Testis (tissue), 3 donors: Measurements from ENCODE around the gene ODC1. TPM values are rescaled to one million over a fixed set of nuclear protein-coding genes. Genes with fewer than 3 reads are reported as not detected.

Experiments
- DNase-seq: peaks from one replicate; pipeline ENCODE4 v3.0.0-alpha.2; 2019
- H3K27ac ChIP-seq, 2 donors: fragments of 200-600 bp; sonication (generic); one replicate each; pipeline ENCODE4 v1.5.1; 2019
- H3K27me3 ChIP-seq: fragments of 200-600 bp; sonication (generic); one replicate; pipeline ENCODE4 v1.5.1; 2019
- H3K36me3 ChIP-seq: fragments of 200-600 bp; sonication (generic); one replicate; pipeline ENCODE4 v1.5.1; 2017; ENCODE audit warnings: low read depth; ENCODE audit errors: missing control alignments
- H3K4me1 ChIP-seq: fragments of 200-600 bp; sonication (generic); one replicate; pipeline ENCODE4 v1.5.1; 2019
- H3K4me3 ChIP-seq, 2 donors: fragments of 200-600 bp; sonication (generic); one replicate each; pipeline ENCODE4 v1.5.1; 2017 to 2019
- H3K9me3 ChIP-seq: fragments of 200-600 bp; sonication (generic); one replicate; pipeline ENCODE4 v1.5.1; 2017
- CTCF ChIP-seq, 3 experiments: fragments of 450-650 bp in 2 of 3; fragments of 200-600 bp in 1 of 3; sonication (generic) in 1 of 3; IDR thresholded peaks; one replicate each; pipeline ENCODE4 v1.5.1; 2016 to 2019; ENCODE audit warnings: antibody characterized with exemption in 3 of 3, mild to moderate bottlenecking in 2 of 3, moderate library complexity in 1 of 3
- POLR2A ChIP-seq: fragments of 450-650 bp; IDR thresholded peaks from one replicate; pipeline ENCODE4 v1.6.1; 2017; ENCODE audit warnings: antibody characterized with exemption, mild to moderate bottlenecking, moderate library complexity
- WGBS, 2 donors: methylation state at CpG; one replicate each; pipeline ENCODE4 v1.1.5; 2018; 5-methylcytosine and 5-hydroxymethylcytosine counted together
- intact Hi-C: fragments of 100-400 bp; cut with DNase I; formaldehyde crosslinking; loops from one replicate; pipeline ENCODE4 v1.15.1; 2023; ENCODE audit warnings: low total_unique reads
- polyA plus RNA-seq: library from polyadenylated mRNA; stranded (reverse); fragments of 350-450 nt; fragmentation: Illumina TruSeq; extraction: RNeasy Lipid Tissue Mini Kit (QIAGEN cat#74804); gene quantifications from one replicate; pipeline ENCODE4 v1.2.3, GENCODE V29; 2014; ENCODE audit warnings: low read depth, low replicate concordance; ENCODE audit not compliant: insufficient read depth
- total RNA-seq, 2 donors: library from RNA; depleted of rRNA; stranded (reverse); fragments of >200 nt; gene quantifications; one replicate each; pipeline ENCODE4 v1.2.3, GENCODE V29; 2016

Gene ODC1
- total and polyA plus RNA-seq, 3 donors from 2014 or later: 208 to 321 (median 309) TPM

- TF ChIP-seq POLR2A (no peak), CTCF (IDR thresholded peaks at IDR 0.05) (no peak)
- Histone ChIP-seq H3K9me3 (no peaks in the 10 kb centered on the region), H3K27me3 (no peaks in the 10 kb centered on the region), H3K27ac (no peak overlapping the region), H3K4me3 (no peak overlapping the region), H3K36me3 (no peaks in the 10 kb centered on the region), H3K4me1 (no peaks in the 10 kb centered on the region)
- intact Hi-C loops: no loop called here
- 92% methylated on average over 12 of the region's 12 CpGs for WGBS, 2 donors
- no peak for DNase-seq
These were observed 28.8 kb upstream of the ODC1 start for GRCh38 chr2:10476723-10477442.

- H3K27me3 ChIP-seq: no peaks in the 10 kb centered on the region
- DNase-seq: no peak
- no peak overlapping the region for H3K4me3 ChIP-seq
- no peak overlapping the region for H3K27ac ChIP-seq
- no peaks in the 10 kb centered on the region for H3K9me3 ChIP-seq
- H3K4me1 ChIP-seq: no peaks in the 10 kb centered on the region
- 93% methylated on average over 16 to 22 of the region's 22 CpGs for WGBS, 2 donors
- TF ChIP-seq POLR2A (no peak), CTCF (IDR thresholded peaks at IDR 0.05) (no peak)
- H3K36me3 ChIP-seq: no peaks in the 10 kb centered on the region
- intact Hi-C loops: no loop called here
These were observed 27.9 kb upstream of the ODC1 start for GRCh38 chr2:10475811-10476660.

GRCh38 chr2:10475221-10475722 lies 27.1 kb upstream of the ODC1 start:
- Histone ChIP-seq H3K27ac (no peak overlapping the region), H3K36me3 (no peaks in the 10 kb centered on the region), H3K4me3 (no peak overlapping the region), H3K9me3 (no peaks in the 10 kb centered on the region), H3K27me3 (no peaks in the 10 kb centered on the region), H3K4me1 (no peaks in the 10 kb centered on the region)
- no peak for DNase-seq
- intact Hi-C loops: no loop called here
- 90 to 94% methylated on average over 7 to 21 of the region's 21 CpGs for WGBS, 2 donors
- TF ChIP-seq POLR2A: no peak
- TF ChIP-seq CTCF (IDR thresholded peaks at IDR 0.05): no peak

DNA sequence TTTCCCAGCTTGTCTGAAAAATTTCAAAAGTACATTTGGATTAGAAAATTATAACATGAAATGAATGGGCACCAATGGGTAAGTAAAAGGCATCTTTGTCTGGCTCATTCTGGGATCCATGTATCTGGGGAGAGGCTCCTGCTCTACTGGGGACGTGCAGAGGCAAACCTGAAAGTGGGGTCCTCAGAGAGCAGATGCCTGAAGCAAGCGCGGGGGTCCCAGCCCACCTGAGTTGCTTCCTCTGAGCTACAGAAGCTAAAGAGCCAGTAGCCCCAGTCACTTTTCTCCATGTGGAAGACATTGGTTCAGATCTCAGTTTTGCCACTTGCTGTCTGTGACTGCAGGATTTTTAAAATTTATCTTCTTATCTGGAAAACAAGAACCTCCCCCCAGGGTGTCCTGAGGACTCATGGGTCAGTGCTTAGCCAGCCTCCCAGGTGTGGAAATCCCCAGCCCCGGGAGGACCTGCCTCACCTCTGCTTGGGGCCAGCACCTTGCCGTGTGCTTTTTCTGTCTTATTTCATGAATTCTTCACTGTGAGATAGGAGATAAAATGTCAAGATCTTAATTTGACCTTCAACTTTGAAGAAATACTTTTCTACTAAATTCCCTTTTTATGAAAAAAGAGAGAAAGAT lies 25.1 kb upstream of the ODC1 start:
- TF ChIP-seq CTCF (IDR thresholded peaks at IDR 0.05) (no peak), POLR2A (no peak)
- H3K36me3 ChIP-seq: no peaks in the 10 kb centered on the region
- WGBS, 2 donors: 83 to 89% methylated on average over 5 of the region's 5 CpGs
- H3K27ac ChIP-seq: no peak overlapping the region
- no peak overlapping the region for H3K4me3 ChIP-seq
- no peak for DNase-seq
- H3K4me1 ChIP-seq: no peaks in the 10 kb centered on the region
- intact Hi-C loops: no loop called here
- no peaks in the 10 kb centered on the region for H3K9me3 ChIP-seq
- H3K27me3 ChIP-seq: no peaks in the 10 kb centered on the region
